Brain pericyte (primary cell): ENCODE data around the gene SULF2.

Source experiments
- DNase-seq: peaks from one replicate; pipeline ENCODE4 v3.0.0-alpha.2; 2012; ENCODE audit warnings: low read depth, low spot score

Gene SULF2

GRCh38 chr20:47648943-47649342 lies 136.3 kb downstream of the SULF2 start:
- DNase-seq, result no peak

GRCh38 chr20:47647994-47648393 lies 137.3 kb downstream of the SULF2 start:
- no peak for DNase-seq

- no peak for DNase-seq
Measured at GRCh38 chr20:47645632-47646031, 139.6 kb downstream of the SULF2 start.

- no peak for DNase-seq
Measured at GRCh38 chr20:47642624-47643023, 142.7 kb downstream of the SULF2 start.

- DNase-seq, result no peak
Measured at GRCh38 chr20:47642118-47642517, 143.2 kb downstream of the SULF2 start.

- no peak for DNase-seq
Measured at GRCh38 chr20:47638851-47639250, 146.4 kb downstream of the SULF2 start.

GRCh38 chr20:47635256-47635655 lies 150.0 kb downstream of the SULF2 start:
- DNase-seq, result no peak

GRCh38 chr20:47631078-47631477 lies 154.2 kb downstream of the SULF2 start:
- DNase-seq, result no peak

GRCh38 chr20:47629907-47630306 lies 155.4 kb downstream of the SULF2 start:
- no peak for DNase-seq

- no peak for DNase-seq
Measured at GRCh38 chr20:47627540-47627939, 157.7 kb downstream of the SULF2 start.

GRCh38 chr20:47623206-47623605 lies 162.1 kb downstream of the SULF2 start:
- DNase-seq, result no peak

- DNase-seq, result no peak
Measured at GRCh38 chr20:47622118-47622665, 163.1 kb downstream of the SULF2 start.

- DNase-seq, result peak; percentile 20
Measured at GRCh38 chr20:47620808-47621805, 164.2 kb downstream of the SULF2 start.

GRCh38 chr20:47618479-47618878 lies 166.8 kb downstream of the SULF2 start:
- DNase-seq, result no peak

- no peak for DNase-seq
Measured at GRCh38 chr20:47614703-47615309, 170.5 kb downstream of the SULF2 start.

- no peak for DNase-seq
Measured at GRCh38 chr20:47612670-47613069, 172.6 kb downstream of the SULF2 start.

GRCh38 chr20:47611785-47612184 lies 173.5 kb downstream of the SULF2 start:
- no peak for DNase-seq

GRCh38 chr20:47610945-47611250 lies 174.4 kb downstream of the SULF2 start:
- no peak for DNase-seq

- peak; percentile 13 for DNase-seq
Measured at GRCh38 chr20:47610247-47610944, 174.9 kb downstream of the SULF2 start.

- DNase-seq, result no peak
Measured at GRCh38 chr20:47609001-47609400, 176.3 kb downstream of the SULF2 start.
